ENCODE results near the gene ACOXL.

Gene ACOXL

DNA sequence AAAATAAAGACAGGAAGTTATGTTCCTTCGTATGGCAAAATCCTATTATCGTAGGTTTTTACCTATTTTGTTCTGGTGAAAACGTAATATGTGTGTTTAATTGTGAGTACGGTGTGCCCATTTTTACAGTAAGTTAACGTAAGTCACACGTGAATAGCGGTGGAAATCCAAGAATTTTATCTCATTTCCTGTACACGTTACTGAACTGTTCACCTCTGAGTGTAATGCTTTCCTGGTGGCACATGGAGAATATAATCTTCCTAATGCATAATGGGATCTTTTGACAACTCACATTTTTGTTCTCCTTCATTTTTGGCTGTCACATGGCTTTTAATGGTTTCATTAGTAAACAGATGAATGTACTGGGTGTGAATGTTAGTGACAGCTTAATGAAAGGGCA, 416.6 kb downstream of the ACOXL start:
- no peak for DNase-seq

DNA sequence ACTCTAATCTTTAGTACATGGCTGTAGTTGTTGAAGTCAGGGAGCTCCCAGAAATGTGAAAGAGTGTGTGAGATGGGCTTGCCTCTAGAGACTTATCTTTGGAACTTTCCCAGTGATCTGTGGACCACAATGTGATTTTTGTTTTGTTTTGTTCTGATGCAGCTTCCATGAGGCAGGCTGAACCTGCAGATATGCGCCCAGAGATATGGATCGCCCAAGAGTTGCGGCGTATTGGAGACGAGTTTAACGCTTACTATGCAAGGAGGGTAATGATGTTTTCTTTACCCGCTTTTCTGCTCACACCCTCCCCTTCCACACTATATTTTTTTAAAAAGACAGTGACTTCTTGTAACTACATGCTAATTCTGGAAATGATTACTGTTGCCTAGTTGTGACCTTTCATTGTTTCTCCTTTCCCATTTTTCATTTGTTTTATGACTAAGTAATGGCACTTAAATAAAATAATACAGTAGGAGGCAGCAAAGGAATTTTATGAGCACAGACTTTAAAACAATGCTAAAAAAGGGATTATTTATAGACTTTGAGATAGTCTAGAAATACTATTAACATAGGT, 417.6 kb downstream of the ACOXL start:
- no peak for DNase-seq

DNA sequence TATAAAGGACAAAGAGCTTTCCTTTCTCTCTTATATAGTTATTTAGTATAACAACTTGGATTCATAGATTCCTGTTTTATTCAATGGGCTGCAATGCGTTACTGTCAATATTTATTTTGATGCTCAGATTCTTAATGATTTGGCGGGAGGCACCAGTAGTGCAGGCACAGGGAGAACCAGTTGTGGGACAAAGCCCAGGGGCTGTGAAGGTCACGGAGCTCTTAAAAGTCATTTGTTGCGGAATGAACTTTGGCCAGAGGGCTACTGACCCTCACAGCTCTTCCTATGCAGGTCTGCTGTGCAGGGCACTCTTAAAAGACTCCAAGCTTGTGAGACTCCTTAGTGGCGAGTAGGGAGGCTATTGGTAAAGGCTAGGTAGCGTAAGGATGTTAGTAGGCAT, 422.4 kb downstream of the ACOXL start:
- DNase-seq = no peak

DNA sequence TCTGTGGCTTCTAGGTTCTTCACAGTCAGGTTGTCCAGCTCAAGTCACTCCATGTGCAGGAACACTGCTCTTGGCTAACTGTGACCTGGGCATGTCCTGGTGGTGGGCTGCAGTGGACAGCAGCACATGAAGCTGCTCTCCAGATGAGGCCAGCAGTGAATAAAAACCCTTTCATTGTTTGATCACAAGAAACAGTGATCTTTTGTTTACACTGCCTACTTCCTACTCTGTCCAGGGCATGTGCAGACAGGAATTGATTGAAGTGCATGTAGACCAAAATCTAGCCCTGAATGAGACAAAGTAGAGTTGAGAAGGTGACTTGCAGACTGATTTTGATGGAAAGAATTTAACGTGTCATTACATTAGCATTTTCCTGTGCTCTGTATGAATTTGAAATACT, 423.2 kb downstream of the ACOXL start:
- DNase-seq = no peak

- no peak for DNase-seq
Observed at GRCh38 chr2:111156529-111156928, 424.2 kb downstream of the ACOXL start.

- DNase-seq = no peak
Observed at GRCh38 chr2:111157071-111157661, 424.8 kb downstream of the ACOXL start.

- no peak for DNase-seq
Observed at GRCh38 chr2:111157798-111158197, 425.4 kb downstream of the ACOXL start.

GRCh38 chr2:111159641-111160040, 427.3 kb downstream of the ACOXL start:
- no peak for DNase-seq

DNA sequence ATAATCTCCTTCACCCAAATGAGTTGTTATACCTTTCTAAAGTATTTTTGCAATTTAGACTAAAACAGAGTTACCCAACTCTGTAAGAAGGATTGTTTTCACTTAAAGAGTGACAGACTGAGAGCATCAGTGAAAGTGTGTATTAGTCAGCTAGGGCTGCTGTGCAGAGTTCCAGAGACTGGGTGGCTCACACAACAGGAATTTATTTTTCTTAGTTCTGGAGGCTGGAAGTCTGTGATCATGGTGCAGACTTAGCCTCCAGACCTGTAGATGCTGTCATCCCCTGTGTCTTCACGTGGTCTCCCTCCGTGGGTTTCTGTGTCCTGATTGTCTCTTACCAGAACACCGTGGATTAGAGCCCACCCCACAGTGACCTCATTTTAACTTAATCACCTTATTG, 428.4 kb downstream of the ACOXL start:
- DNase-seq = no peak

- DNase-seq = peak; percentile 85
Observed at GRCh38 chr2:111161971-111162370, 429.6 kb downstream of the ACOXL start.

DNA sequence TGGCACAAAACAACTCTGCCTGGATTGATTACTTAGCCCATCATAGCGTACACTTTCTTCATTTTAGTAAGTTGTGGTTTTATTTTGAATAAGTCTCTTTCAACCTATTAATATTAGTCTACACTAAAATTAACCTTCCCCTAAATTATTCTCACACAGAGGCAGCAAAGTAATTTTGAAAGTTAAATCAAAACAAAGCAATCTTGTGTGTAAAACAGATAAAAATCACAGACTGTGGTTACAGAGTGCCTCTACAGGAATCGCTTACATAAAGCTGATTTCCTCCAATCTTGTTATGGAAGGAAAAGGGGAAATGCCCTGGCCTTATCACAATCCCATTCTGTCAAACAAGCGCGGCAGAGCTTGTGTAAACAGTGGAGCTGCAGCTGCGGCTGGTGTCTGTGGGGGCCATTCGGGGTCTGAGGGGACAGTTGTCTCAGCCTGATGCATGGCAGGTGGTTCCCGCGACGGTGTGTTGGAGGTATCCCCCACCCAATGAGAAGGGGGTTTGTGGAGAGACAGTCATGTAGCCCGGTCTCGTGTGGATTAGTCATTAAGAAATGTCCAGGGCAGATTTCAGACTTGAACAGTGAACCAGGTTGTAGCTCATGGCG, 430.5 kb downstream of the ACOXL start:
- no peak for DNase-seq

- no peak for DNase-seq
Observed at GRCh38 chr2:111164078-111164477, 431.7 kb downstream of the ACOXL start.

DNA sequence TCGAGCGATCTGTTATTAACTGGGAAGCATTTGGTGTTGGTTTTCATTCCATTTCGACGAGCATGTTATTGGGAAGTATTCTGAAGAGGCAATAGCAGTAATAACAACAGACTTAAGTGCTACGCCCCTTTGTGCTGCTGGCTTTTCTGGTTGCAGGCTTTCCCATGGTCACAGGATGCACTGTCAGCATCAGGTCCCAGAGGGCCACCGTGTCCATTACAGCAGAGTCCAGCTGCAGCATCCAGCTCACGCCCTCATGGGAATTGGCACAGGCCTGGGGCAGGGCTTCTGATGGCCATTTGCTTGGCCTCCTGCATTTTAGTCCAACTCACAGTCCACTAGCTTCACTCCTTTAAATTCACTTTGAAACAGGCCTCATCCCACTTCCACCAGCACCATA, 432.7 kb downstream of the ACOXL start:
- DNase-seq = no peak

DNA sequence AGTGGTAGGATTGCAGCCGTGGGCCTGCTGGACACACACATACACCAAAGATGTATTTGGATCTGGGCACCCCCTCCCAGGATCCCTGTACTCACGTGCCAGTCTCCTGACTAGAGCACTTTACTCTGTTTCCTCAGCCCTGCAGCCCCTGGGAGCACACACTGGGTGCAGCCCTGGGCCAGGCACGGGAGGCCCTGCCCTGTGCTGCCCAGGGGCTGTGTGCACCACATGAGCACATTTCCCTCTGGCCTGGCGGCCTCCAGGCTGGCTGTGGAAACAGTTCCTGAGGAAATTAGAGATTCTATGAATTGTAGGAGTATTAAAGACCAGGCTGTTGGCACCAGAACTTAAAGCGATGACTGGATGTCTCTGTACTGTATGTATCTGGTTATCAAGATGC, 433.7 kb downstream of the ACOXL start:
- DNase-seq = no peak

DNA sequence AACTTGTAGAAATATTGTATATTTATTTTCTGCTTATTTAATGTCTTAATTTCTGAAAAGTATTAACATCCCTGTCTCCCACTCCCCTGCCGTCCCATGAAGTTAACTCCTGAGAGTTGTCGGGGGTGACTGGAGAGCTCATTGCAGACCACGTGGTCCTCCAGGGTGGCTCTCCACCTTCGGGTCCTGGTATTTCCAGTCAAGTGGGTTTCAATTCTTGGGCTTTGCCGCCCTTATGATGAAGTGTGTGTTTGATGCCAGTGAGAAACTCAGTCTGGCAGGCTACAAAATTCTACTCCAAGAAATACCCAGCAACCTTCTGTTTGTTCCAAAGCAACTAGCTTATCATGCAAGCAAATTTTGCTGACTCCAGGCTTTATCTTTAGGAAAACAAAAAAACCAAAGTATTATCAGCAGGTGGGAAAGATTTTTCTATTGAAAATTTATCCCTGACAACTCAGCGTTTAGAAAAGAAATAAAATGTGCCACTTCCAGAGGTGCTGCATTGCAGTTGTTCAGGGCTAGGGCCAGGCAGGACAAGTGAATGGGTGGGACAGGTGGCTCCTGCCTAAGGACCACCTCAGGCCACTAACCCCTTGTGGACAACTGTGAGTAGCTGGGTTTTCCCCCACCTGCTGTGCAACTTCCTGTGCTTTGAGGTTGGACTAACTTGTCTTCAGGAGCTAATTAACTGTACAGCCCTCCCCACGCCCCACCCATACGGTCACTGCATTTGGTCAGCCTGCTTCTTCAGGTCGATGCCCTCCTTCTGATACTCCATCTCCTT, 434.9 kb downstream of the ACOXL start:
- no peak for DNase-seq

DNA sequence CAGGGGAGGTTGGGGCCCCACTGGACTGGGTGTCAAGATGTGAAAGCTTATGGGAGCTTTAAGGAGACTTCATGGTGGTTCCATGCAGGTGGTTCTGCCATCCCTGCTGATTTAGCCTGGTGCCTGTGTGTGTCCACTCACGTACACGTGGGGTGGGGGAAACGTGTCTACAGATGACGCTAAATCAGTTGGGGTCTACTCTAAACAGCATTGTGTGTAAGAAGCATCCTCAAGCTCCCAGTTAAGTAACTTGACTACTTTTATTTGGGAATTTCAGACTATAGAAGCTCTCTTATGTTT, 435.4 kb downstream of the ACOXL start:
- DNase-seq = no peak

Measured in NCI-H2081 treated with DMSO at 0.1 percent for 48 hours (cell line).